Endodermal cell (in vitro differentiated cells): ENCODE results near the gene PROX2. TPM values are rescaled to one million over a fixed set of nuclear protein-coding genes. Genes with fewer than 3 reads are reported as not detected.

Source experiments
- DNase-seq: peaks from one replicate; pipeline ENCODE4 v3.0.0-alpha.2; 2017
- H3K27ac ChIP-seq: 2 replicates; pipeline ENCODE4 v1.5.1; 2013; ENCODE audit warnings: mild to moderate bottlenecking, low read depth, low read length, moderate library complexity
- H3K27me3 ChIP-seq: 2 replicates; pipeline ENCODE4 v1.6.1; 2013; ENCODE audit warnings: mild to moderate bottlenecking, low read length, moderate library complexity; ENCODE audit not compliant: insufficient read depth, control insufficient read depth, poor library complexity, severe bottlenecking
- H3K36me3 ChIP-seq: 2 replicates; pipeline ENCODE4 v1.7.0; 2013; ENCODE audit warnings: mild to moderate bottlenecking, low read length, moderate library complexity; ENCODE audit not compliant: control insufficient read depth, insufficient read depth
- H3K4me1 ChIP-seq: one replicate; pipeline ENCODE4 v1.7.0; 2013; ENCODE audit warnings: low read length; ENCODE audit not compliant: control insufficient read depth, insufficient read depth
- H3K4me3 ChIP-seq: 2 replicates; pipeline ENCODE4 v1.5.1; 2013; ENCODE audit warnings: mild to moderate bottlenecking, low read length, moderate library complexity
- H3K9ac ChIP-seq: 2 replicates; pipeline ENCODE4 v1.6.1; 2013; ENCODE audit warnings: mild to moderate bottlenecking, low read length, moderate library complexity; ENCODE audit not compliant: poor library complexity, severe bottlenecking; ENCODE audit errors: extremely low read depth
- H3K9me3 ChIP-seq: 2 replicates; pipeline ENCODE4 v1.6.1; 2013; ENCODE audit warnings: mild to moderate bottlenecking, low read length, moderate library complexity; ENCODE audit not compliant: control insufficient read depth
- H3K27ac Mint-ChIP-seq: 2 replicates; pipeline ENCODE4 v1.8.0; 2020; ENCODE audit warnings: mixed read lengths
- H3K27me3 Mint-ChIP-seq: 2 replicates; pipeline ENCODE4 v1.8.0; 2021; ENCODE audit warnings: mild to moderate bottlenecking, mixed read lengths; ENCODE audit not compliant: insufficient read depth
- H3K36me3 Mint-ChIP-seq: 2 replicates; pipeline ENCODE4 v1.8.0; 2020; ENCODE audit warnings: low read depth, mixed read lengths
- H3K4me1 Mint-ChIP-seq: 2 replicates; pipeline ENCODE4 v1.8.0; 2020; ENCODE audit warnings: mixed read lengths
- H3K4me3 Mint-ChIP-seq: 2 replicates; pipeline ENCODE4 v1.8.0; 2020; ENCODE audit warnings: mild to moderate bottlenecking, moderate library complexity, mixed read lengths
- H3K9me3 Mint-ChIP-seq: 2 replicates; pipeline ENCODE4 v1.8.0; 2020; ENCODE audit warnings: mild to moderate bottlenecking, mixed read lengths
- WGBS, 2 experiments: methylation state at CpG; one replicate each; pipeline versions ENCODE4 v1.1.5 to v1.1.7; 2013; ENCODE audit warnings: missing lambda C conversion rate in 2 of 2, mixed read lengths in 1 of 2; ENCODE audit not compliant: insufficient coverage in 1 of 2, insufficient read length in 1 of 2; 5-methylcytosine and 5-hydroxymethylcytosine counted together
- total RNA-seq, 2 donors: library from RNA; stranded (reverse); fragmentation: NEBNext Ultra II Directional in 1 of 2; extraction: Animal tissue kit (Norgen Biotek cat#: 25700) in 1 of 2; gene quantifications; 2 replicates in 1 of 2; 3 replicates in 1 of 2; pipeline ENCODE4 v1.2.1, GENCODE V29; 2021
- TF ChIP-seq, protein P1 (sequence below): fragments of 200-600 bp; sonication (generic); conservative IDR thresholded peaks from 2 replicates; pipeline ENCODE4 v1.5.0; 2021; ENCODE audit warnings: antibody characterized with exemption, mild to moderate bottlenecking

The PROX2 gene
- total RNA-seq, 2 donors from 2014 or later, result not detected

DNA sequence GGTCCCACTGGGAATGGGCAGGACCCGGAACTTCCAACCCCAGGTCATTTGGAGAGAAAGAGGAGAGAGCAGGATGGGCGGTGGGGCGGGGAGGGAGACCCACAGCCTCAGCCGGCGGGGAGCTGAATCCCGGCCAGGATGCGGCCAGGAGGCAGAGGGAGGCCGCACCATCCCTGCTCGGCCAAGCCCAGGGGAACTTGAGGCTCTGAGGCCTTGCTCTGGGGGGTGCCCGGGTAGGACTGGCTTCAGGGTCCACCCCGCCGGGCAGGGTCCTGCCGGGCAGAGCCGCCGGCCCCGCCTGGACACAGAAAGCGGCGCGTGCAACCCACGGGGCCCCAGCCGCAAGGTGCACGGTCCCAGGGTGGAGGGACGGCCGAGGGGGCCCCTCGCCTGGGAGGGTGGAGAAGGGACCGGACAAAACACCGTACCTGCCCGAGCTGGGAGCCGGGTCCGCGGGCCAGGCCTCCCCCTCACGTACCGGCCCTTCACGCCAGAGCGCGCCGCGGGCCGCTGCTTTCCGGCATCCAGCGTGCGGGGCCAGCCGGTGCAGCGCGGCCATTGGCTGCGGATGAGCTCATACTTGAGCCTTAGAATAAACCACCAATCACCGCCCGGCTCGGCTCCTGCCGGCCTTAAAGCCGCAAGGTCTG, 46.9 kb upstream of the PROX2 start, which contains the start of gene RPS6KL1:
RPS6KL1 (minus strand) TSS at position 509 of the 650 bp plus-strand sequence. CDS start 1,719 bp downstream, outside the sequence.
- no peaks in the 10 kb centered on the region for H3K4me1 Mint-ChIP-seq
- WGBS, 2 experiments, result 2 to 13% methylated on average over 1 to 46 of the region's 51 CpGs
- peaks cover 20% of the 10 kb centered on the region for H3K27me3 Mint-ChIP-seq

DNA sequence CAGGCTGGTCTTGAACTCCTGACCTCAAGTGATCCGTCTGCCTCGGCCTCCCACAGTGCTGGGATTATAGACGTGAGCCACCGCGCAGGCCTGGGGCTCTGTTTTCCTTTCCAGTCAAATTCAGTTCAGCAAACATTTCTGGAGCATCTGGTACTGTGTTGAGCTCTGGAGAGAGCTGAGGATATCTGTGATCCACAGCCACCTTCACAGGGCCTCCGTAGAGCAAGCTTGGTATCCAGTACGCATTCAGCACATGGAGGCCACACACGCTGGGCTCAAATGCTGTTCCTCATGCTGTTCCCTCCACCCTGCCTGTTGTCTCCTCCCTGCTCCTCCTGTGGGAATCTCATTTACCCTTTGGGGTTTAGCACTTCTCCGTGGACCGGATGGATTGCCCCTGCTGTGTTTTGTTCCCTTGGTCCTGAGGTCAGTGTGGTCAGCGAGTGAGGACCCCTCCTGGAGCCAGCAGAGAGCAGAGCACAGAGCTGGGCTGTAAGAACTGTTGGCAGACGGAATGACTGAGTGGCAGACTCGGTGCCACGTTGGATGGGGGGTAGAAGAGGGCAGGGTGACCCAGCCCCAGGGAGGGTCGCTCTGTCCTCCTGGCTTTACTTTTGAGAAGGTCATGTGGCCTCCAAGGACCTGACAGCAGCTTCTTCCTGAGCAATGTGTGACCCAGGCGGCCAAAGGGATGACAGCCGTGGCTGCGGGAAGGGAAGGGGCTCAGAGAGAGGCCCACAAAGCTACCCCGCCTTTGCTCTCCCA, 46.2 kb upstream of the PROX2 start:
- Histone ChIP-seq H3K9ac (peak overlapping the region; percentile 55), H3K4me1 (peaks cover 6% of the 10 kb centered on the region), H3K4me3 (peak overlapping the region; percentile 80), H3K27me3 (peaks cover 17% of the 10 kb centered on the region), H3K27ac (no peak overlapping the region), H3K9me3 (no peaks in the 10 kb centered on the region), H3K36me3 (no peaks in the 10 kb centered on the region)
- 75 to 77% methylated on average over 16 to 19 of the region's 19 CpGs for WGBS, 2 experiments
- no peak overlapping the region for H3K27ac Mint-ChIP-seq
- H3K36me3 Mint-ChIP-seq, result no peaks in the 10 kb centered on the region
- H3K4me1 Mint-ChIP-seq, result peaks cover 4% of the 10 kb centered on the region
- TF ChIP-seq, protein P1, sequence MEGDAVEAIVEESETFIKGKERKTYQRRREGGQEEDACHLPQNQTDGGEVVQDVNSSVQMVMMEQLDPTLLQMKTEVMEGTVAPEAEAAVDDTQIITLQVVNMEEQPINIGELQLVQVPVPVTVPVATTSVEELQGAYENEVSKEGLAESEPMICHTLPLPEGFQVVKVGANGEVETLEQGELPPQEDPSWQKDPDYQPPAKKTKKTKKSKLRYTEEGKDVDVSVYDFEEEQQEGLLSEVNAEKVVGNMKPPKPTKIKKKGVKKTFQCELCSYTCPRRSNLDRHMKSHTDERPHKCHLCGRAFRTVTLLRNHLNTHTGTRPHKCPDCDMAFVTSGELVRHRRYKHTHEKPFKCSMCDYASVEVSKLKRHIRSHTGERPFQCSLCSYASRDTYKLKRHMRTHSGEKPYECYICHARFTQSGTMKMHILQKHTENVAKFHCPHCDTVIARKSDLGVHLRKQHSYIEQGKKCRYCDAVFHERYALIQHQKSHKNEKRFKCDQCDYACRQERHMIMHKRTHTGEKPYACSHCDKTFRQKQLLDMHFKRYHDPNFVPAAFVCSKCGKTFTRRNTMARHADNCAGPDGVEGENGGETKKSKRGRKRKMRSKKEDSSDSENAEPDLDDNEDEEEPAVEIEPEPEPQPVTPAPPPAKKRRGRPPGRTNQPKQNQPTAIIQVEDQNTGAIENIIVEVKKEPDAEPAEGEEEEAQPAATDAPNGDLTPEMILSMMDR, result no peak
- peaks cover 17% of the 10 kb centered on the region for H3K27me3 Mint-ChIP-seq
- H3K4me3 Mint-ChIP-seq, result peak overlapping the region; percentile 70
- no peaks in the 10 kb centered on the region for H3K9me3 Mint-ChIP-seq
- DNase-seq, result no peak

More for the DNA sequence above, 46.9 kb upstream of the PROX2 start, which contains the start of gene RPS6KL1:
- H3K27ac Mint-ChIP-seq, result no peak within 1 kb of the TSS
- Histone ChIP-seq H3K4me3 (peak within 1 kb of the TSS; percentile 80), H3K36me3 (no peaks in the 10 kb centered on the region), H3K9me3 (no peaks in the 10 kb centered on the region), H3K9ac (peak within 1 kb of the TSS; percentile 55), H3K4me1 (no peaks in the 10 kb centered on the region), H3K27me3 (peaks cover 21% of the 10 kb centered on the region), H3K27ac (no peak within 1 kb of the TSS)
- peak within 1 kb of the TSS; percentile 70 for H3K4me3 Mint-ChIP-seq
- no peaks in the 10 kb centered on the region for H3K9me3 Mint-ChIP-seq
- DNase-seq, result peak; percentile 95
- H3K36me3 Mint-ChIP-seq, result no peaks in the 10 kb centered on the region
- TF ChIP-seq, protein P1, result no peak

DNA sequence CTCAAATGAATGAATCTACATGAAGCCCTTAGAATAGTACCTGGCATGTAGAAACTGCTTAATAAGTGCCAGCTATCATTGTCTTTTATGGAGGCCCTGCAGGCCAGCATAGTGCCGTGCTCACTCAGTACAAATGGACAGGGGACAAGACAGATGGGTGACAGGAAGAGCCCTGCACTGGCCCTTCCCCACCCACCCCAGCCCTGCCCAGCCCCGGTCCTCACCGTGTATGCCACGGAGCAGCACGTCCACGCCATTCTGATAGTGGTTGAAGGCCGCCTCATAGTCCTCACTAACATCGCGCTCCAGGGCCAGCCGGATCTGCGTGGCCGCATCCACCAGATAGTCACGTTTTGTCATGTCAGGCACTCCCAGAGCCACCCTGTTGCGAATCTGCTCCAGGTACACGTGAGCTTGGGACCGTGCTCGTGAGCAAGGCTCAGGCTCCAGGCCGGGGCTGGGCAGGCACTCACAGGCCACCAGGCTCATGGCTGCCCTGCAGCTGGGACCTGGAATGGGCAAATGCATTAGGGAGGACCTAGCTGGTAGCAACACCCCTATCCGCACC, 45.2 kb upstream of the PROX2 start:
- Histone ChIP-seq H3K27me3 (peaks cover 11% of the 10 kb centered on the region), H3K4me1 (peaks cover 8% of the 10 kb centered on the region), H3K4me3 (no peak overlapping the region), H3K36me3 (no peaks in the 10 kb centered on the region), H3K27ac (no peak overlapping the region), H3K9ac (no peak overlapping the region), H3K9me3 (no peaks in the 10 kb centered on the region)
- 92 to 94% methylated on average over 10 to 19 of the region's 19 CpGs for WGBS, 2 experiments
- TF ChIP-seq, protein P1, result no peak
- peaks cover 4% of the 10 kb centered on the region for H3K4me1 Mint-ChIP-seq
- H3K27ac Mint-ChIP-seq, result no peak overlapping the region
- H3K27me3 Mint-ChIP-seq, result peaks cover 8% of the 10 kb centered on the region
- DNase-seq, result no peak
- no peaks in the 10 kb centered on the region for H3K9me3 Mint-ChIP-seq
- peaks cover under 1% of the 10 kb centered on the region for H3K36me3 Mint-ChIP-seq
- no peak overlapping the region for H3K4me3 Mint-ChIP-seq
